GM18520 (cell line): Measurements from ENCODE around the gene PKNOX2.

ENCODE experiments used
- ATAC-seq: cut with Tn5 transposase; IDR thresholded peaks from one replicate; pipeline ENCODE4 v1.9.1; 2021; ENCODE audit not compliant: unreplicated experiment

PKNOX2 gene

GRCh38 chr11:125154378-125155099 is 10.0 kb upstream of the PKNOX2 start:
- no peak for ATAC-seq

- no peak for ATAC-seq
Measured at GRCh38 chr11:125155100-125155444, 9.5 kb upstream of the PKNOX2 start.

GRCh38 chr11:125155767-125156166 is 8.8 kb upstream of the PKNOX2 start:
- ATAC-seq = no peak

GRCh38 chr11:125156346-125157117 is 8.0 kb upstream of the PKNOX2 start:
- ATAC-seq = no peak

GRCh38 chr11:125157118-125157733 is 7.3 kb upstream of the PKNOX2 start:
- ATAC-seq = no peak

GRCh38 chr11:125157953-125158680 is 6.4 kb upstream of the PKNOX2 start:
- ATAC-seq = no peak

GRCh38 chr11:125162743-125163142 is 1.8 kb upstream of the PKNOX2 start:
- no peak for ATAC-seq

GRCh38 chr11:125163431-125164063 is 1.0 kb upstream of the PKNOX2 start:
- no peak for ATAC-seq

- ATAC-seq = no peak
Measured at GRCh38 chr11:125164091-125164421, 495 bp upstream of the PKNOX2 start.

GRCh38 chr11:125165111-125165842 is 726 bp downstream of the PKNOX2 start:
- no peak for ATAC-seq

- no peak for ATAC-seq
Measured at GRCh38 chr11:125165843-125166763, 1.6 kb downstream of the PKNOX2 start.

GRCh38 chr11:125166764-125167291 is 2.3 kb downstream of the PKNOX2 start:
- ATAC-seq = no peak

- no peak for ATAC-seq
Measured at GRCh38 chr11:125167292-125167953, 2.9 kb downstream of the PKNOX2 start.

GRCh38 chr11:125167954-125168835 is 3.6 kb downstream of the PKNOX2 start:
- no peak for ATAC-seq

GRCh38 chr11:125168918-125169456 is 4.4 kb downstream of the PKNOX2 start:
- no peak for ATAC-seq

- ATAC-seq = no peak
Measured at GRCh38 chr11:125170001-125170509, 5.5 kb downstream of the PKNOX2 start.

- ATAC-seq = no peak
Measured at GRCh38 chr11:125170510-125171031, 6.0 kb downstream of the PKNOX2 start.
